Activated CD4-positive, alpha-beta T cell treated with anti-CD3 and anti-CD28 coated beads, Interleukin-2, amount 10 ng/mL, durations not matched to agents 7 days and 5 days (primary cell): ENCODE data around the gene NXNL2. TPM values are rescaled to one million over a fixed set of nuclear protein-coding genes. Genes with fewer than 3 reads are reported as not detected.

Experiments
- CTCF ChIA-PET: fragments of 350-600 bp; sonication (Branson Sonifier 250); formaldehyde crosslinking; loops from one replicate; lab custom pipeline; 2021; ENCODE audit warnings: antibody characterized with exemption; lab: Charles Lee
- POLR2A ChIA-PET: fragments of 350-600 bp; sonication (Branson Sonifier 250); formaldehyde crosslinking; loops from one replicate; lab custom pipeline; 2021; ENCODE audit warnings: antibody characterized with exemption; lab: Charles Lee
- DNase-seq: peaks from one replicate; pipeline ENCODE4 v3.0.0-alpha.2; 2020
- H3K27ac Mint-ChIP-seq: one replicate; pipeline ENCODE4 v1.8.0; 2021; ENCODE audit warnings: mild to moderate bottlenecking, moderate library complexity, mixed read lengths
- H3K27me3 Mint-ChIP-seq: one replicate; pipeline ENCODE4 v1.8.0; 2021; ENCODE audit warnings: mixed read lengths
- H3K36me3 Mint-ChIP-seq: one replicate; pipeline ENCODE4 v1.8.0; 2021; ENCODE audit warnings: low read depth, mixed read lengths
- H3K4me1 Mint-ChIP-seq: one replicate; pipeline ENCODE4 v1.8.0; 2021; ENCODE audit warnings: mixed read lengths
- H3K4me3 Mint-ChIP-seq: one replicate; pipeline ENCODE4 v1.8.0; 2021; ENCODE audit warnings: mild to moderate bottlenecking, moderate library complexity, mixed read lengths
- H3K9me3 Mint-ChIP-seq: one replicate; pipeline ENCODE4 v1.8.0; 2021; ENCODE audit warnings: mixed read lengths
- total RNA-seq, 2 experiments: library from RNA; stranded (reverse); gene quantifications; one replicate each; pipeline ENCODE4 v1.2.3, GENCODE V29; 2021

Gene NXNL2
- total RNA-seq, 2 experiments from 2014 or later = not detected

- no peaks in the 10 kb centered on the region for H3K9me3 Mint-ChIP-seq
- POLR2A ChIA-PET = no interaction called here
- CTCF ChIA-PET = no interaction called here
- H3K4me1 Mint-ChIP-seq = peaks cover 3% of the 10 kb centered on the region
- H3K27ac Mint-ChIP-seq = no peak overlapping the region
- DNase-seq = no peak
- H3K4me3 Mint-ChIP-seq = no peak overlapping the region
- peaks cover 14% of the 10 kb centered on the region for H3K27me3 Mint-ChIP-seq
- H3K36me3 Mint-ChIP-seq = no peaks in the 10 kb centered on the region
Observed at GRCh38 chr9:88574953-88575352, 40.0 kb downstream of the NXNL2 start.

GRCh38 chr9:88577256-88578120 lies 42.5 kb downstream of the NXNL2 start:
- CTCF ChIA-PET = no interaction called here
- no peak for DNase-seq

GRCh38 chr9:88578121-88579049 lies 43.4 kb downstream of the NXNL2 start:
- Mint-ChIP-seq H3K4me3 (no peak overlapping the region), H3K9me3 (no peaks in the 10 kb centered on the region), H3K36me3 (no peaks in the 10 kb centered on the region), H3K27me3 (peaks cover 13% of the 10 kb centered on the region), H3K4me1 (peaks cover 3% of the 10 kb centered on the region), H3K27ac (no peak overlapping the region)
- peak; percentile 61 for DNase-seq
- POLR2A ChIA-PET = no interaction called here
- CTCF ChIA-PET = interaction anchor here (1.5 kb wide), 1 partner anchor 416 kb away, joined by 3 read pairs; no protein-coding TSS in a partner anchor

More at GRCh38 chr9:88577256-88578120, 42.5 kb downstream of the NXNL2 start:
- Mint-ChIP-seq H3K27ac (no peak overlapping the region), H3K4me1 (peaks cover 3% of the 10 kb centered on the region), H3K27me3 (peaks cover 14% of the 10 kb centered on the region), H3K9me3 (no peaks in the 10 kb centered on the region), H3K4me3 (no peak overlapping the region), H3K36me3 (no peaks in the 10 kb centered on the region)
- POLR2A ChIA-PET = no interaction called here

- no peak for DNase-seq
- H3K4me3 Mint-ChIP-seq = no peak overlapping the region
- POLR2A ChIA-PET = no interaction called here
Observed at GRCh38 chr9:88579050-88579715, 44.2 kb downstream of the NXNL2 start.

GRCh38 chr9:88580961-88581360 lies 46.0 kb downstream of the NXNL2 start:
- ChIA-PET CTCF (no interaction called here), POLR2A (no interaction called here)
- H3K27me3 Mint-ChIP-seq = peaks cover 5% of the 10 kb centered on the region
- no peak overlapping the region for H3K27ac Mint-ChIP-seq
- H3K36me3 Mint-ChIP-seq = no peaks in the 10 kb centered on the region
- no peak for DNase-seq
- peaks cover under 1% of the 10 kb centered on the region for H3K9me3 Mint-ChIP-seq
- H3K4me1 Mint-ChIP-seq = peaks cover 11% of the 10 kb centered on the region
- no peak overlapping the region for H3K4me3 Mint-ChIP-seq

More at GRCh38 chr9:88579050-88579715, 44.2 kb downstream of the NXNL2 start:
- Mint-ChIP-seq H3K36me3 (no peaks in the 10 kb centered on the region), H3K27ac (no peak overlapping the region), H3K4me1 (peaks cover 9% of the 10 kb centered on the region), H3K9me3 (no peaks in the 10 kb centered on the region), H3K27me3 (peaks cover 9% of the 10 kb centered on the region)
- CTCF ChIA-PET = interaction anchor here (0.9 to 1.5 kb wide), 2 partner anchors 19 to 417 kb away, joined by 3 read pairs; no protein-coding TSS in a partner anchor

- ChIA-PET POLR2A (no interaction called here), CTCF (interaction anchor here (0.5 to 1.3 kb wide), 4 partner anchors 9 to 1817 kb away, joined by 3 to 4 read pairs (median 3); no protein-coding TSS in a partner anchor)
- peaks cover 5% of the 10 kb centered on the region for H3K27me3 Mint-ChIP-seq
- H3K27ac Mint-ChIP-seq = no peak overlapping the region
- no peak overlapping the region for H3K4me3 Mint-ChIP-seq
- no peak for DNase-seq
- H3K36me3 Mint-ChIP-seq = no peaks in the 10 kb centered on the region
- peaks cover 8% of the 10 kb centered on the region for H3K4me1 Mint-ChIP-seq
- peaks cover 6% of the 10 kb centered on the region for H3K9me3 Mint-ChIP-seq
Observed at GRCh38 chr9:88583901-88584596, 49.1 kb downstream of the NXNL2 start.

- DNase-seq = no peak
- Mint-ChIP-seq H3K4me3 (no peak overlapping the region), H3K4me1 (peaks cover 8% of the 10 kb centered on the region), H3K9me3 (peaks cover 6% of the 10 kb centered on the region), H3K27ac (no peak overlapping the region), H3K36me3 (no peaks in the 10 kb centered on the region), H3K27me3 (peaks cover 5% of the 10 kb centered on the region)
- CTCF ChIA-PET = interaction anchor here (0.6 to 1.3 kb wide), 2 partner anchors 635 to 674 kb away, joined by 3 to 4 read pairs; no protein-coding TSS in a partner anchor
- POLR2A ChIA-PET = no interaction called here
Observed at GRCh38 chr9:88585426-88585825, 50.4 kb downstream of the NXNL2 start.

- Mint-ChIP-seq H3K36me3 (no peaks in the 10 kb centered on the region), H3K27me3 (peaks cover 5% of the 10 kb centered on the region), H3K9me3 (peaks cover 6% of the 10 kb centered on the region), H3K27ac (no peak overlapping the region), H3K4me3 (no peak overlapping the region), H3K4me1 (peaks cover 8% of the 10 kb centered on the region)
- CTCF ChIA-PET = no interaction called here
- DNase-seq = no peak
- POLR2A ChIA-PET = no interaction called here
Observed at GRCh38 chr9:88586452-88586851, 51.5 kb downstream of the NXNL2 start.

- Mint-ChIP-seq H3K36me3 (no peaks in the 10 kb centered on the region), H3K4me3 (no peak overlapping the region)
- POLR2A ChIA-PET = no interaction called here
Observed at GRCh38 chr9:88587182-88587581, 52.2 kb downstream of the NXNL2 start.

GRCh38 chr9:88587885-88588649 lies 53.1 kb downstream of the NXNL2 start:
- Mint-ChIP-seq H3K36me3 (no peaks in the 10 kb centered on the region), H3K4me1 (peaks cover 8% of the 10 kb centered on the region), H3K27me3 (peaks cover 13% of the 10 kb centered on the region), H3K9me3 (peaks cover 6% of the 10 kb centered on the region), H3K27ac (no peak overlapping the region), H3K4me3 (no peak overlapping the region)
- POLR2A ChIA-PET = no interaction called here
- CTCF ChIA-PET = no interaction called here
- no peak for DNase-seq

More at GRCh38 chr9:88587182-88587581, 52.2 kb downstream of the NXNL2 start:
- peaks cover 5% of the 10 kb centered on the region for H3K27me3 Mint-ChIP-seq
- H3K4me1 Mint-ChIP-seq = peaks cover 8% of the 10 kb centered on the region
- H3K27ac Mint-ChIP-seq = no peak overlapping the region
- DNase-seq = no peak
- CTCF ChIA-PET = no interaction called here
- peaks cover 6% of the 10 kb centered on the region for H3K9me3 Mint-ChIP-seq

- CTCF ChIA-PET = no interaction called here
- no peak for DNase-seq
- Mint-ChIP-seq H3K27ac (no peak overlapping the region), H3K36me3 (no peaks in the 10 kb centered on the region), H3K27me3 (peaks cover 20% of the 10 kb centered on the region), H3K4me3 (no peak overlapping the region), H3K4me1 (peaks cover 11% of the 10 kb centered on the region), H3K9me3 (peaks cover 6% of the 10 kb centered on the region)
- POLR2A ChIA-PET = no interaction called here
Observed at GRCh38 chr9:88589656-88590055, 54.7 kb downstream of the NXNL2 start.
